ENCODE data around the gene VASN. TPM values are rescaled to one million over a fixed set of nuclear protein-coding genes. Genes with fewer than 3 reads are reported as not detected.
"Not testable (repeated sequence)": the region's sequence is repeated elsewhere in the genome, so short reads cannot be mapped to it uniquely, and the experiment has no call there.

VASN gene
- total RNA-seq, 1 experiment from 2014 or later: 23.1 TPM

DNA sequence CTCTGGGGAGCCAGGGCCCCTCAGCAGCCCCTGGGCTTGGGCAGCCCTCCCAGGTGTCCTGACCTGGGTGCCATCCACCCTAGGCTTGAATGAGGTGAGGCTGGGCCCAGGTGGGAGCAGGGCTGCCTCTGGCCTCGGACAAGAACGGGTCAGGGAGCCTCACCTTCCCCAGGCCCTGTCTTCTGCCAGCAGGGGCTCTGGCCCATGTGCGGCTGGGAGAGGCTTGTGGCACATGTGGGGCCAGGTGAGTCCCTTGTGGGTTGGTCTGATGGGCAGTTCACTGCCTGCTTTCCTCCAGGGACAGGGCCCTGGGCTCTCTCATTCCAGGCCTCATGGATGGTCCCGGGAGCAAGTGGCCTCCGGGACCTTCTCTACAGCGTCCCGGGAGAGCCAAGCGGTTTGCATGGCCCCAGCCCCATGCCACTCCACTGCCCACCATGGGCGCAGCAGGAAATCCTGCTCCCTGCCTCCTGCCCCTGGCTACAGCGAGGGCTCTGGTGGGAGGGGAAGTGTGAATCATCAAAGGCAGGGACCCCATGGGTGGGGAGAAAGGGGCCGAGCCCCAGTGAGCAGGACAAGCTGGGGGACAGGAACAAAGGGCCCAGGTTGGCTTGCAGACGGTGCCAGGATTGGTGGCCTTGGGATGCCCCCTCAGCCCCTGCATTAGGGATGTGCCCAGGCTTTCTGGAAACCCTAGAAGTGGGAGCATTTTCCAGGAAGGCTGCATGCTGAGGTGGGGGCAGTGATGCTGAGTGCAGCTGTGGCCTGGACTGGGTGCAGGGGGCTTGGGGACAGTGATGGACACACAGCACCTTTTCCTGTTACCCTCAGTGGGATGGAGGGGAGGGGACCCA, 12.2 kb downstream of the VASN start:
- DNase-seq (ENCODE audit: low read depth): no peak

DNA sequence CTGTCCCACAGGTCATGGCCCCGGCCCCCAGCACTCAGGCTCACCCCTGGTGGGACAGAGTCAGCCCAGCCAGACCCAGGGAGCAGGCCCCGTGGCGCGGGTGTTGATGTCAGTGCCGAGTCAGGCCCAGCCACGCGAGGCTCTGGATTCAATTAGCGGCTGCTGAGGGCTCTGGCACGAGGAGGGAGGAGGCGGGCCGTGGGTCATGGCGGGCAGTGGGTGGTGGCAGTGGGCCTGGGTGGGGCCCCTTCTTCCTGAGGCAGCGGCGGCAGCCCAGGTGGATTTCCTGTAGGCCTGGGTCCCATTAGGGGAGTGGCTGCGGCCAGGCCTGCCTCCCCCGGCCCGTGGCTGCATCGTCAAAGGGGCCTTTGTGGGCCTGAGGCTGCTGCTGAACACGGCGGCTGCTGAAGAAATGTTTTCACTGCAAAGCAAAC, 12.9 kb downstream of the VASN start:
- DNase-seq (ENCODE audit: low read depth): no peak

DNA sequence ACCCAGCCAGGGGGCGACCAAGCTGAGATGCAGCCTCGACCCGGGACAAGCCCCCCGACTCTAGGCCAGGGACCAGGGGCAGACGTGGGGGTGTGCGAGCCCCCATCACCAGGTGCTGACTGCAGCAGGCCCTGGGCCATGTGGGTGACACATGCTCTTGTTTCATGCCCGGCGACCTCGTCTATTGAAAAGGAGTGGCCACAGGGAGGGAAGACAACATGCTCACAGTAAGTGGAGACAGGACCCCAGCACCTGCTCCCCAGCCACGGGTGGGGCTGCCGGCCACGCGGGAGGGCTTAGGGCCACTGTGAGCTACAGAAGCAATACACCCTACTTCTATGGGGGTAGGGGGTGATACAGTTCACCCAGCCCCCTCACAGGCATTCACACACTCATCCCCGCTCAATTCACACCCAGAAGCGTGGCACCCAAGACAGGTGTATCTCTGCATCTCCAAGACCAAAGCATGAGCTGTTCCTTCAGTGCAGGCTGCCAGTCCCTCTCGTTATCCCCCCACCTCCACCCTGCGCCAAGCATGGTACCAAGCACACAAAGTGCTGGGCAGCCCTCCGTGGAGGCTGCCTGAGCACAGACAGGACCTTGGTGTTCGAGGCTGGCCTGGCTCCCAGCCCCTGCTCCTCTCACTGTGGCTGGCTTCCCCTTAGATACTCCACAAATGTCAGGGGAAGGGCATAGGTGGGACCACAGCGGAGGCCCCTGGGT, 13.6 kb downstream of the VASN start:
- no peak for DNase-seq (ENCODE audit: low read depth)

DNA sequence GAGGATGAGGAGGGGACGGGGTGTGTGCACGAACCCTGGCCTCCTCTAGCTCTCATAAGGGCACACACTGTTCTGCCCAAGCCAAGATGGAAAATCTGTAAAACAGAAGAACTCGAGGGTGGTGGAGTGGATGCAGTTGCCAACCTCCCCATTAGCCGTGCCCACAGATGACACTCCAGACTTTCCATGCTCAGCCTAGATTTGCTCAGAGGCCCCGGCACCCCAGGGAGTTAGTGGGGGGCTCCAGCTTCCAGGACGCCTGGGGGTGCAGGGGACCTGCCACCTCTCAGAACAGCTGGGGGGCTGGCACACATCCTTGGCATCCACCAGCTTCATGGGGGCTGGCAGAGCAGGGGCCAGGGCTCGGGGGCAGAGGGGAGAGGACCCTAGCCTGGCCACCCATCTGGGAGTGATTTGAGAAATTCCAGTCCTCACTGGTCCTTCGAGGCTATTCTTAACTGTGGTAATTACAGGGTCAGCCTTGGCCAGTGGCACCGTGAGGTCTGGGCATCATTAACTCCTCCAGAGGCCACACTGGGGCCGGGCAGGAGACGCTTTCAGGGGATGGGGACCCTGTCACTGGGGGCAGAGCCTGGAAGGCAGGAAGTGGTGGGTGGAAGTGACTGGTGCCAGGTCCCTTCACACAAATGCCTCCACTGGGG, 14.3 kb downstream of the VASN start:
- no peak for DNase-seq (ENCODE audit: low read depth)

GRCh38 chr16:4386451-4386805, 14.8 kb downstream of the VASN start:
- no peak for DNase-seq (ENCODE audit: low read depth)

GRCh38 chr16:4386951-4387565, 15.4 kb downstream of the VASN start:
- no peak for DNase-seq (ENCODE audit: low read depth)

DNA sequence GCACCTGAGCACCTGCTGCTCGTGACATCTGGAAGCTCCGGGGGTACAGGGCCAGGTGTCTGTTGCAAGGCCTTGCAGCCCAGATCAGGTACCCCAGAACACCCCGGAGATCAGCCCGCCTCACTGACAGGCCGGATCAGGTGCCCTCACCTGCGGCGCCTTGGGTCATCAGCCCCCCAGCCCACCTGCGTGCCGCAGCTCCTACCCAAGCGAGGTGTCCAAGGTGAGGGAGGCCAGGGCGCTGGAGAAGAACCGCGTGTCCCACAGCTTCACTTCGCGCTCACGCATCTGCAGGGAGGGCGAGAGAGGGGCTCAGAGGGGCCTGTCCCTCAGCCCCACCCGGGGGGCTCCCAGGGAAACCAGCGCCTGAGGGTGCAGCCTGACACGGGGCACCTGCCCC, 16.1 kb downstream of the VASN start:
- DNase-seq (ENCODE audit: low read depth): no peak

DNA sequence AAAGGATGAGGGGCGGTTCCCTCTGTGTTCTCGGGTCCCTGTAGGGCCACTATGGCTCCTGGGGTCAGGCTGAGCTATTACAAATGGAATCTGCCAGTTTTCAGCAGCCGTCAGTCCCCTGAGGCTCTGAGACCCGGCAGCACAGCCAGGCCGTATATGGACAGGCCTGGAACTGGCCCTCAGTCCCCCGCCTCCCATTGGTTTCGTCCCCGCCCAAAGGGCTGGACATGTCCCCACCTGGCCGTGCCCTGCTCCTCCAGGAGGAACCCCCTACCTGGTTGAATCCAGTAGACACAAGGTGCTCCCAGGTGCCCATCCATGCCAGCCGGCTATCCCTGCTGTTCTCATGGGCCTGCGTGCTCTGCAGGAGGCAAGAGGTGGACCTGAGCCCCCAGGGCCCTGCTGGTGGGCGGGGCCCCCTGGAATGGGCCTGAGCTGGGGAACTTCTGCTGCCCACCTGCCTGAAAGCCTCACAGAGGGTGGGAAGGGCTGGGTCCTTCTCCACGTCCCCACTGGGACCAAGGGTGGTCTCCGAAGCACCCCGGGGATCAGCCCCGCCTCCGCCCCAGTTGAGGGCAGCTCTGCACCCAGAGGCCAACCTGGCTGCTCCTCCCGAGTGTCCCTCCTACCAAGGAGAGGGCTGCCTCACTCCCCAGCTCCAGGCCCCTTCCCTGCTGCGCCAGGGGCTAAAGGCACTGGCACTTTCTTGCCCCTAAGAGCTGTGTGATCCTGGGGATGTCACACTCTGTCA, 16.8 kb downstream of the VASN start:
- DNase-seq (ENCODE audit: low read depth): no peak

- DNase-seq (ENCODE audit: low read depth): no peak
These were observed 17.7 kb downstream of the VASN start for GRCh38 chr16:4389051-4389955.

DNA sequence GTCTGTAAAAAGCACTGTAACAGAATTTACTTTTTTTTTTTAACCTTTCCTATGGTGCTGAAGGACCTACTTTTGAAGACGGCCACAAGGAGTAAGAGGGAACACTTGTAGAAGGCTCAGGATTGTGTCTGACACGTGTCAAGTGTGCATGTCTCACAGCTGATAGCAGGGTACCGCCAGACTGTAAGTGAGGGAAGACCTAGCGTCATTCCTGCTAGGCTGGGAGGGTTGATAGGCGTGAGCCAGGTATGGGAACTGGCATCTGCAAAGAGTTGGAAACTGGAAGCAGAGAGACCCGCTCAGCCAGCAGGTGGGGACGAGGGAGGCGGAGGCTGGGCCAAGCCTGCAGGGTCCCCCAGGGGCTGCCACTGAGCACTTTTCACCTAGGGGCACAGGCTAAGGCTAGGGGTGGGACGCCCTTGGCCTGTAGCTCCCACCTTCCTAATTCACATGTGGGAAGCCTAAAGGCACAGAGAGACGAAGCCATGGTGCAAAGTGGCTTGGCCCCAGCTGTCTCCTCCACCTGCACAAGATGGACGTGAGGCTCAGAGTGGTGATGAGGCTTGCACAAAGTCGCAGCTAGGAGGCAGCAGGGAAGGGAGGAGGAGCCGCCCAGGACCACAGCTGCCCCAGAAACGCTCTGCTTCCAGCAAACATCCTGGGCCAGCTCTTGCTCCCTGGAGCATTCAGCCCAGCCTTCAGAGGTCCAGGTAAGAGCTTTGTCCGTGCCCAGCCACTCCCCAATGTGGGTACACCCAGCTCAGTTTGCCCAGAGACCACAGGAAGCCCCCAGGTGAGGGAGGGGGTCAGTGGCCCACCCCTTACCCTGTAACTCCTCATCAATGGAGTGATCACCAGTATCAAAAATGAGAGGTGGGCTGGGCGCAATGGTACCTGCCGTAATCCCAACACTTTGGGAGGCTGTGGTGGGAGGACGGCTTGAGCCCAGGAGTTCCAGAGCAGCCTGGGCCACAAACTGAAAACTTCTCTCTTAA, 18.9 kb downstream of the VASN start:
- no peak for DNase-seq (ENCODE audit: low read depth)

DNA sequence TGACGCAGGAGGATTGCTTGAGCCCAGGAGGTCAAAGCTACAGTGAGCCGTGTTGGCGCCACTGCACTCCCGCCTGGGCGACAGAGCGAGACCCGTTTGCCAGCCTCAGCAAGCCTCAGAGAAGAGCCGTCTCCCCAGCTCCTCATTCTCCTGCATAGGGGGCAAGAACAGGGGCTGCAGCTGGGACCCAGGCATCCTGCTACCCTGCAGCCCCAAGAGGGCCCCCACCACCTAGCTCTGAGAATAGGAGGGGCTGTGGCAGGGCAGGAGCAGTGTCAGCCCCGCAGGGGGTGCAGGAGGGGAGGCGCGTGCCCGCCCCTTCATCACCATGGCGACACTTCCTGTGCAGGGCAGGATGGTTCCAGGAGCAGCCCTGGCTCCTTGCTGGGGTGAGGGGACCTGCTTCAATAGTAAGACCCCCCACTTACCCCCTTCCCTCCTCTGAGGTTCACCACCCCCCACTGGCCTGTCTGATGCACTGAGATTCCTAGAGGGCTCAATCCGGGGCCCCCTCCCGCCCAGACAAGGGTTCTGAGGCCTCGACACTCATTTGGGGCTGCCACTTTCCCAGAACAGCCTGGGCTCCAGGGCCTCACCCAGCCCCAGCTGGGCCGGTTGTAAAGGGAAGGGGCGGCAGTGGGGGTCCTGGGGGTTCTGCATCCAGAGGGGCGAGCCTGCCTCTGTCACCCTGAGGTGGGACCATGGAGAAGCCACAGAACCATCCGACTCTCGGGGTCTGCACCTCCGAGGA, 20.2 kb downstream of the VASN start:
- DNase-seq (ENCODE audit: low read depth): no peak

DNA sequence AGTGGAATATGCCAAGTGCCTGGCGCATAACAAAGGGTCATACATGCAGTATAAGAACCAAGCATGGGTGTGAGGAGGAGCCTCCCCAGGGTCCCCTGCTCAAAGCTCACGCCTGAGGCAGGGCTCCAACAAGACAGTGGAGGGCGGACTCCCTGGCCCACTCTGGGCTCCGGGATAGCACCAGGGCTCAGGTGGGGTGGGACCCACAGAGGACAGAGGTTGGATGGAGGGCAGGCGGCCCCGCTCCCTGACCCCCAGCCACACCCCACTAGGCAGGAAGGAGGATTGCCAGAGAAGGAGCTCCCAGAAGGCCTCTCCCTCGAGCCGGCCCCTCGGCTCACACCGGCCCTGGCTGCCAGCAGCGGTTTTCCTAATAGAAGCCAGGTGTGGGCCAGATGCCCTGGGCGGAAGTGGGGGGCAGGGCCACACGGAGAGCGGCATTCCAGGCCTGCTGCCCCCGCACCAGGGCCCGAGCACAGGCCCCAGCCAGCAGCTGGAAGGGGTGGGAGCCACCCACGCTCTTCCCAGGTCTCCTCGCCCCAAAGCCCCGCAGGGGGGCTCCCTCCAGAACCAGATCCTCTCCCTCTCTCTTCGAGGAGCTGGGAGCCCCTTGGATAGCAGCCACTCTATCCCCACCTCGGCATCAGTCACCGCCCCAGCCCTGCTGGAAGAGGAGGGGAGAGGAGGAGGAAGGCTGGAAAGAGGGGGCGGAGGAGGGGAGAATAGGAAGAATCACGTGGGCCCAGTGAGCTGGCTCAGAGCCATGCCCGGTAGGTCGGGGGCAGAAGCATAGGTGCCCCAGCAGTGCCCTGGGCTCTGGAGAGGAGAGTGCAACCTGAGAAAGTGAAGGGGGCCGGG, 21.0 kb downstream of the VASN start:
- DNase-seq (ENCODE audit: low read depth): peak; percentile 82

GRCh38 chr16:4393240-4393600, 21.6 kb downstream of the VASN start:
- peak; percentile 65 for DNase-seq (ENCODE audit: low read depth)

DNA sequence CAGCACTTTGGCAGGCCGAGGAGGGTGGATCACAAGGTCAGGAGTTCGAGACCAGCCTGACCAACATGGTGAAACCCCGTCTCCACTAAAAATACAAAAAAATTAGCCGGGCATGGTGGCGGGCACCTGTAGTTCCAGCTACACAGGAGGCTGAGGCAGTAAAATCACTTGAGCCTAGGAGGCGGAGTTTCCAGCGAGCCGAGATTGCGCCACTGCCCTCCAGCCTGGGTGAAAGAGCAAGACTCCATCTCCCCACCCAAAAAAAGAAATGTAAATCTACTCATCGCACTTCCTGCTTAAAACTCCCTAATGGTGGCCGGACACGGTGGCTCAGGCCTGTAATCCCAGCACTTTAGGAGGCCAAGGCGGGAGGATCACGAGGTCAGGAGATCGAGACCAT, 22.2 kb downstream of the VASN start:
- DNase-seq (ENCODE audit: low read depth): not testable (repeated sequence)

DNA sequence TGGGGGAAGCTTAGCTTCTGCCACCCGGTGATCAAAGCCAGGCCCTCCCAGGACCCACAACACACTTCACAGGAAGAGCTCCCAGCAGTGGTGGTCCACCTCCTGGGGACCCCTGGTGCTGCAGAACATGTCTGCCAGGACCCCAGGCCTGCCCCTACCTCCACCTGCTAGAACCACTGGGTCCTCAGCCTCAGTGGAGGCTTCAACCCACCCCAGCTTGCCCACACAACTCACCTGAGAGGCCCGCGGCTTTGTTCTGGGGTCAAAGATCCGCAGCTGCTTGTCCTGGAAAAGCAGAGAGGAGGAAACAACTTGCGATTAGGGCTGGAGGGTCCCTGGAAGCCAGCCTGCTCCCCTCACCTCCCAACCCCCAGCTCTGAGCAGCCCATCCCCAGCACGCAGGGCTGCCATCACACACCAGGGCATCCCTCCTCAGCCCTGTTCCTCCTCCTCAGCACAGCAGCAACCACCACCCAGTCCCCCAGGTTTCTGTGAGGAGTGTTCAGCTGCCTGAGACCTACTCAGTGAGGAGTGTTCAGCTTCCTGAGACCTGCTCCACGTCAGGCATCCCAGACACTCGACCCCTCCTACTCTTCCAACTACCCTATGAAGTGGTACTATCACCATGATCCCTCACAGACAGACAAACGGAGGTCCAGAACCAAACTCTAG, 23.5 kb downstream of the VASN start:
- no peak for DNase-seq (ENCODE audit: low read depth)

DNA sequence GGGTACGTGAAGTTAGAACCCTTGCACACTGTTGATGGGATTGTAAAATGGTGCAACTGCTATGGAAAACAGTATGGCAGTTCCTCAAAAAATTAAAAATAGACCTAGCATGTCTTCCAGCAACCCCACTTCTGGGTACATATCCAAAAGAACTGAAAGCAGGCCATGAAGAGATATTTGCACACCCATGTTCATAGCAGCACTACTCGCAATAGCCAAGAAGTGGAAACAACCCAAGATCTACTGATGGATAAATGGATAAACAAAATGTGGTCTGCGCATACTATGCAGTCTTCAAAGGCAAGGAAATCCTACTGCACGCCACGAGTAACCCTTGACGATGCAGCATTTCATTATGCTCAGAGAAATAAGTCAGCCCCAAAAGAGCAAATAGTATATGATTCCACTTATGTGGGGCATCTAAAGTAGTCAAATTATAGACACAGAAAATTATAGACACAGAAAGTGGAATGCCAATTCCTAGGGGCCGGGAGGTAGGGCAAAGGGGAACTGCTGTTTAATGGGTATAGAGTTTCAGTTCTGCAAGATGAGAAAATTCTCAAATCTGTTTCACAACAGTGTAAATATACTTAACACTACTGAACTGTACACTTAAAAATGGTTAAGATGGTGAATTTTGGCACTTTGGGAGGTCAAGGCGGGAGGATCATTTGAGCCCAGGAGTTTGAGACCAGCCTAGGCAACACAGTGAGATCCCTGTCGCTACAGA, 27.5 kb downstream of the VASN start:
- DNase-seq (ENCODE audit: low read depth): no peak
